ENCODE data around the gene GRIK2. TPM values are rescaled to one million over a fixed set of nuclear protein-coding genes. Genes with fewer than 3 reads are reported as not detected.

The GRIK2 gene
- polyA plus RNA-seq, 1 of the 3 experiments (the other 2 are of a cell fraction): 0.30 TPM

- Histone ChIP-seq H3K9ac (no peak overlapping the region), H2AFZ (ENCODE audit: low read depth) (no peak overlapping the region), H3K79me2 (ENCODE audit: insufficient read depth) (no peaks in the 10 kb centered on the region), H4K20me1 (ENCODE audit: insufficient read depth) (no peaks in the 10 kb centered on the region), H3K27ac (ENCODE audit: low read depth in 2 of 2, low read length in 1 of 2) (no peak overlapping the region), H3F3A (replicated peaks; ENCODE audit: insufficient read depth) (no peaks in the 10 kb centered on the region), H3K9me2 (no peaks in the 10 kb centered on the region), H3K4me2 (no peak overlapping the region), H3K4me1 (ENCODE audit: control insufficient read depth in 1 of 2, insufficient read depth in 2 of 2, low read depth in 1 of 2, low read length in 1 of 2) (no peaks in the 10 kb centered on the region; a peak in 2 of 4 replicates), H3K4me3 (ENCODE audit: low read depth in 2 of 2, low read length in 1 of 2) (no peak overlapping the region), H3K27me3 (ENCODE audit: insufficient read depth) (no peaks in the 10 kb centered on the region), H3K36me3 (replicated peaks in 1 of 2; ENCODE audit: control insufficient read depth in 1 of 2, insufficient read depth in 2 of 2, low read length in 1 of 2) (no peaks in the 10 kb centered on the region), H3K9me3 (no peaks in the 10 kb centered on the region)
- TF ChIP-seq ZBTB33 (IDR thresholded peaks at IDR 0.05; ENCODE audit: borderline replicate concordance, low read depth): no peak
- TF ChIP-seq NRF1 (IDR thresholded peaks at IDR 0.05; ENCODE audit: low read depth, low read length): no peak
- no peak for TF ChIP-seq EZH2phosphoT487 (IDR thresholded peaks at IDR 0.05; ENCODE audit: borderline replicate concordance, low read depth)
- no peak for TF ChIP-seq RAD21 (IDR thresholded peaks at IDR 0.05; ENCODE audit: low read length)
- no peak for TF ChIP-seq FOSL2 (IDR thresholded peaks at IDR 0.05; ENCODE audit: borderline replicate concordance, low read depth)
- TF ChIP-seq FOXJ3 (CRISPR knock-in tag; IDR thresholded peaks at IDR 0.05): no peak
- no peak for TF ChIP-seq CHD2 (IDR thresholded peaks at IDR 0.05; ENCODE audit: low read length, partially characterized antibody)
- no peak for TF ChIP-seq USF2 (IDR thresholded peaks at IDR 0.05; ENCODE audit: borderline replicate concordance, low read depth, low read length)
- TF ChIP-seq IRF3 (IDR thresholded peaks at IDR 0.05; ENCODE audit: low read depth, low read length): no peak
- DNase-seq: no peak
- WGBS (ENCODE audit: low lambda C conversion rate): 65% methylated on average over 5 of the region's 5 CpGs
- CTCF ChIA-PET: interaction anchor here (1.0 kb wide), 1 partner anchor 11 kb away, joined by 3 read pairs; no protein-coding TSS in a partner anchor
- POLR2A ChIA-PET: no interaction called here
These were observed 150.8 kb downstream of the GRIK2 start for GRCh38 chr6:101544286-101544685.

- H3K9me2 ChIP-seq: no peaks in the 10 kb centered on the region
- H3K27ac ChIP-seq (ENCODE audit: low read depth in 2 of 2, low read length in 1 of 2): no peak overlapping the region; a peak in 1 of 4 replicates
- H3K27me3 ChIP-seq (ENCODE audit: insufficient read depth): no peaks in the 10 kb centered on the region
- TF ChIP-seq RAD21 (IDR thresholded peaks at IDR 0.05; ENCODE audit: low read length) (no peak), GATA2 (CRISPR knock-in tag; IDR thresholded peaks at IDR 0.05) (no peak), ELF1 (IDR thresholded peaks at IDR 0.05) (no peak), JUND (IDR thresholded peaks at IDR 0.05) (no peak), TCF12 (IDR thresholded peaks at IDR 0.05) (no peak), MXI1 (IDR thresholded peaks at IDR 0.05; ENCODE audit: low read depth, low read length) (no peak), SMC3 (IDR thresholded peaks at IDR 0.05; ENCODE audit: low read depth, low read length) (no peak), MEF2A (IDR thresholded peaks at IDR 0.05; ENCODE audit: borderline replicate concordance, low read depth) (no peak), REST (IDR thresholded peaks at IDR 0.05; ENCODE audit: low read depth, low read length) (no peak), CHD2 (IDR thresholded peaks at IDR 0.05; ENCODE audit: low read length, partially characterized antibody) (no peak), RFX5 (IDR thresholded peaks at IDR 0.05; ENCODE audit: low read length) (no peak), EZH2phosphoT487 (IDR thresholded peaks at IDR 0.05; ENCODE audit: borderline replicate concordance, low read depth) (no peak), EP300 (IDR thresholded peaks at IDR 0.05; ENCODE audit: borderline replicate concordance in 1 of 2, low read depth in 1 of 2, low read length in 1 of 2) (no peak), FOSL2 (IDR thresholded peaks at IDR 0.05; ENCODE audit: borderline replicate concordance, low read depth) (no peak)
- no peaks in the 10 kb centered on the region; a peak in 1 of 4 replicates for H3K4me1 ChIP-seq (ENCODE audit: control insufficient read depth in 1 of 2, insufficient read depth in 2 of 2, low read depth in 1 of 2, low read length in 1 of 2)
- no peak overlapping the region for H3K9ac ChIP-seq
- ChIA-PET POLR2A (interaction anchor here (0.7 kb wide), 1 partner anchor 556 kb away, joined by 3 read pairs; no protein-coding TSS in a partner anchor), CTCF (interaction anchor here (0.6 kb wide), 1 partner anchor 72 kb away, joined by 4 read pairs; no protein-coding TSS in a partner anchor)
- no peak overlapping the region for H3K4me2 ChIP-seq
- no peak overlapping the region for H3K4me3 ChIP-seq (ENCODE audit: low read depth in 2 of 2, low read length in 1 of 2)
- no peak overlapping the region for H2AFZ ChIP-seq (ENCODE audit: low read depth)
- no peak for DNase-seq
- H4K20me1 ChIP-seq (ENCODE audit: insufficient read depth): no peaks in the 10 kb centered on the region
- no peaks in the 10 kb centered on the region for H3K79me2 ChIP-seq (ENCODE audit: insufficient read depth)
- no peaks in the 10 kb centered on the region for H3F3A ChIP-seq (replicated peaks; ENCODE audit: insufficient read depth)
- H3K36me3 ChIP-seq (replicated peaks in 1 of 2; ENCODE audit: control insufficient read depth in 1 of 2, insufficient read depth in 2 of 2, low read length in 1 of 2): no peaks in the 10 kb centered on the region
- H3K9me3 ChIP-seq: no peaks in the 10 kb centered on the region
- 68% methylated on average over 3 of the region's 3 CpGs for WGBS (ENCODE audit: low lambda C conversion rate)
These were observed 151.7 kb downstream of the GRIK2 start for GRCh38 chr6:101545191-101545590.
